Measurements from ENCODE around the gene SLC46A2.

DNA sequence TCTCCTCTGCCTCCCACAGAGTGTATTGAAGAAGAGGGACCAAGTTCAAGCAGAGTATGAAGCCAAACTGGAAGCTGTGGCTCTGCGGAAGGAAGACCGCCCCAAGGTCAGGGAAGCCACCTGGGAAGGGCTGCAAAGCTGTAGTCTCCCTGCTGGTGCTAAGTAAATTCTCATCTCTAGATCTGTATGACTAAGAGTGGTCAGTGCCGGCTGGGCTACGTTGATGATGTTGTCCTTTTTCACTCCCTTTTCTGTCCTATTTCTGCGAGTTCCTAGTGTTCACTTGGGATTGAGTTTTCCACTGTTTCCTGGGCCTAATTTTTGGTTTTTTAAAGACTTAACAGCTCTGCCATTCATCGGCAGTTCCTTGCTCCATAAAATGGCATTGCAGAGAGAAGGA is 39.8 kb downstream of the SLC46A2 start:
- TF ChIP-seq, protein P1, sequence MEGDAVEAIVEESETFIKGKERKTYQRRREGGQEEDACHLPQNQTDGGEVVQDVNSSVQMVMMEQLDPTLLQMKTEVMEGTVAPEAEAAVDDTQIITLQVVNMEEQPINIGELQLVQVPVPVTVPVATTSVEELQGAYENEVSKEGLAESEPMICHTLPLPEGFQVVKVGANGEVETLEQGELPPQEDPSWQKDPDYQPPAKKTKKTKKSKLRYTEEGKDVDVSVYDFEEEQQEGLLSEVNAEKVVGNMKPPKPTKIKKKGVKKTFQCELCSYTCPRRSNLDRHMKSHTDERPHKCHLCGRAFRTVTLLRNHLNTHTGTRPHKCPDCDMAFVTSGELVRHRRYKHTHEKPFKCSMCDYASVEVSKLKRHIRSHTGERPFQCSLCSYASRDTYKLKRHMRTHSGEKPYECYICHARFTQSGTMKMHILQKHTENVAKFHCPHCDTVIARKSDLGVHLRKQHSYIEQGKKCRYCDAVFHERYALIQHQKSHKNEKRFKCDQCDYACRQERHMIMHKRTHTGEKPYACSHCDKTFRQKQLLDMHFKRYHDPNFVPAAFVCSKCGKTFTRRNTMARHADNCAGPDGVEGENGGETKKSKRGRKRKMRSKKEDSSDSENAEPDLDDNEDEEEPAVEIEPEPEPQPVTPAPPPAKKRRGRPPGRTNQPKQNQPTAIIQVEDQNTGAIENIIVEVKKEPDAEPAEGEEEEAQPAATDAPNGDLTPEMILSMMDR (IDR thresholded peaks at IDR 0.05; ENCODE audit: insufficient read depth, low read length, poor library complexity, severe bottlenecking): no peak
- no peak for TF ChIP-seq EZH2phosphoT487 (conservative IDR thresholded peaks at IDR 0.05; ENCODE audit: low read length)
